Stimulated activated naive CD8-positive, alpha-beta T cell treated with anti-CD3 and anti-CD28 coated beads, Interleukin-15, Interleukin-2, amounts not matched to agents 100 ng/mL and 50 ng/mL, for 24 hours (primary cell): ENCODE data around the gene SEC61B.

ENCODE experiments used
- H3K27ac Mint-ChIP-seq: one replicate; pipeline ENCODE4 v1.8.0; 2021; ENCODE audit warnings: mild to moderate bottlenecking, mixed read lengths
- H3K27me3 Mint-ChIP-seq: one replicate; pipeline ENCODE4 v1.8.0; 2021; ENCODE audit warnings: mixed read lengths
- H3K36me3 Mint-ChIP-seq: one replicate; pipeline ENCODE4 v1.8.0; 2021; ENCODE audit warnings: low read depth, mixed read lengths
- H3K4me1 Mint-ChIP-seq: one replicate; pipeline ENCODE4 v1.8.0; 2021; ENCODE audit warnings: low read depth, mixed read lengths
- H3K4me3 Mint-ChIP-seq: one replicate; pipeline ENCODE4 v1.8.0; 2021; ENCODE audit warnings: mild to moderate bottlenecking, mixed read lengths
- H3K9me3 Mint-ChIP-seq: one replicate; pipeline ENCODE4 v1.8.0; 2021; ENCODE audit warnings: mixed read lengths

SEC61B gene

GRCh38 chr9:99265691-99266090 is 43.6 kb downstream of the SEC61B start:
- Mint-ChIP-seq H3K27ac (no peak overlapping the region), H3K4me3 (no peak overlapping the region), H3K36me3 (no peaks in the 10 kb centered on the region), H3K27me3 (peaks cover 3% of the 10 kb centered on the region), H3K4me1 (peaks cover 36% of the 10 kb centered on the region), H3K9me3 (no peaks in the 10 kb centered on the region)

DNA sequence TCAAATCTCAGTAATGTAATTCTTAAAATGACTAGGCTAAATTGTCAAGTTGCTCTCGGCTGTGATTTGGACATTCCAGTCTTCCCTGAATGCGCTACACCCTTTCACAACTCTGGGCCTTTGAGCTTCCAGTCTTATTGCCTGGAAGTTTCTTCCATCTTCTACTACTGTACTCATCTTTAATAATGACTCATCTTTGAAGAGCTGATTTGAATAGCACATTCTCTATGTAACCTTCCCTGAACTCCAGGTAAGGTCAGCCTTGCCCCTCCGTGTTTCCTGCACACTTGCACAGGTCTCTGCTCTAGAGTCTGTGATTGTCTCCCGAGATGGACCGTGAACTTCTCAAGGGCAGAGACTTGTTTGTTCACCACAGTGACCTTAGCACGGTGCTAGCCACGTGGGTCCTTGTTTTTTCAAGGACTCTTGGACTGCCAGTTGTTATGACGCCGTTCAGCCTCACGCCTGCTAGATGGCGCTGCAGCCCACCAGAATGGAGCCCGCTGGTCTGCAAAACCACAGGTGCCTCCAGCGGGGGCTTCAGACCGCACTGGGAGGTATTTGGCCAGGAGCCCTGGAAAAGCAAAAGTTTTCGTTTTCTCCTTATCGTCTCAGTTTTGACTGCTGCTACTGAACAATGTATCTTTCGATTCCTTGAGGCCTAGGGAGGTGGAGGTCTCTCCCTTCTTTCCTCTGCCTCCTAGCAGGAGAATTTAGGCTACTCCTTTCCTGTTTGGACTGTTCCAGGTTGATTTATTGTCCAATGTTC is 44.4 kb downstream of the SEC61B start:
- Mint-ChIP-seq H3K27me3 (peaks cover 7% of the 10 kb centered on the region), H3K4me1 (peaks cover 36% of the 10 kb centered on the region), H3K9me3 (no peaks in the 10 kb centered on the region), H3K36me3 (no peaks in the 10 kb centered on the region), H3K27ac (peak overlapping the region; percentile 89), H3K4me3 (peak overlapping the region; percentile 65)

DNA sequence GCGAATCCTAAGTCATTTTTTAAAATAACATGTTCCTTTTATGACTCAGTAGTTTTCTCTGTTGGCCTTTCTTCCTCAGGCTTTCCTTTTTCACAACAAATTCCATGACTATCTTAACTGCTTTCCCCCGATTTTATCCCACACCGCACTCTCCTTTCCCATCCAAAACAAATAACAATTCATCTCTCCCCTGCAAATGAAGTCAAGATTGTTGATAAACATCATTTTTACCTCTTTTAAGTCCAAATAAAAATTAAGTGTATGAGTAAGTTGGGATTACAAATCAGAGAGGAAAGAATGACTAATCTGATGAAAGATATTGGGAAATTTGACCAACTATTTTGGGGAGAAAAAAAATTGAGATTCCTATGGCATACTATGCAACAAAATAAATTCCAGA is 47.3 kb downstream of the SEC61B start:
- Mint-ChIP-seq H3K4me3 (no peak overlapping the region), H3K27ac (no peak overlapping the region), H3K4me1 (peaks cover 22% of the 10 kb centered on the region), H3K9me3 (no peaks in the 10 kb centered on the region), H3K36me3 (no peaks in the 10 kb centered on the region), H3K27me3 (peaks cover 7% of the 10 kb centered on the region)

DNA sequence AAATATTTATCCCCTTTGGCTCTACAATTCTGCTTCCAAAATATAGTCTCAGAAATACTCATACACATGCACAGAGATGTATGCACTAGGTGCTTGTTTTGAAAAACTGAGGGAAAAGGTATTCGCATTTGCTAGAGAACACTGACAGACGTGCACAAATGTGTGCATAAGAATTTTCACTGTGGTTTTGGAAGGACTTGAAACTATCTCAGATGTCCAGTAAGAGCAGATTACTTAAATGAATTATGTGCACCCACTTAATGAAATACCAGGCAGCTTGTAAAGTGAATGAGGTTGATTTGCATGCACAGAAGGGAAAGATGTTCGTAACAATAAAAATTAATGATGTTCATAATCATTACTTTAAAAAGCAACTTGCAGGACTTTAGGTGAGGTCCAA is 48.4 kb downstream of the SEC61B start:
- Mint-ChIP-seq H3K27ac (no peak overlapping the region), H3K4me1 (peaks cover 15% of the 10 kb centered on the region), H3K27me3 (peaks cover 7% of the 10 kb centered on the region), H3K4me3 (no peak overlapping the region), H3K36me3 (no peaks in the 10 kb centered on the region), H3K9me3 (no peaks in the 10 kb centered on the region)

DNA sequence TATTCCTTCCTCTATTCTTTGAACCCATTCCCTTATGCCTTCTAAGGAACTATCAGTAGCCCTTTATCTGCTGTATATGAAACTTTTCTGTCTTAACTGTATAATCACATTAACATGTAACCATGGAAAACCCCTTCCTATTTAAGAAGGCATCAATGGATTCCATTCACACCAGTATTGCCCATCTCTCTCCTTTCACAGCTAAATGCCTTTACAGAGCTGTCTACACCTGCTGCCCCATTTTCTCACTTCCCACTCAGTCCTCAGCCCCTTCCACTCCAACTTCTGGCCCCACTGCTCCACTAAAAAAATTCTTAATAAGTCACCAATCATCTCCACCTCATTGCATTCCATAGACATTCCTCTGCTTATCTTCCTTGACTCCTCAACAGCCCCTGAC is 50.8 kb downstream of the SEC61B start:
- no peak overlapping the region for H3K27ac Mint-ChIP-seq
- H3K36me3 Mint-ChIP-seq = no peaks in the 10 kb centered on the region

DNA sequence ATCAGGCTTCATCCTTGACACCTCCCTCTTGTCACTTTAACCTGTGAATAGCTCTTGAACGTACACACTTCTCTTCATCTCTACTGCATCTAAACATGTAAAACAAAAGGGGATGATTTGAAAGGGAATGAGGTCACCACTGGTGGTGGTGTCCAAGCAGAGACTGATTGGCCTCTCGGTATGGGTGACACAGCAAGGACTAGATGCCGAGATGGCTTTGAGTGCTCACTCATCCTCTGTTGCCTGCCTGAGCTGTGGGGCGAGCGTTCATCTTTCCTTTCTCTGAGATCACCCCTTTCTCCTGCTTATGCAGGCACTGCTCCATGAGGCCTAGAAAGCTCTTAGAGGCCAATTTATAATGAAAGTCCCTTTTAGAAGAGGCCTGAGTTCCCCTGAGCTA is 51.9 kb downstream of the SEC61B start:
- Mint-ChIP-seq H3K27ac (no peak overlapping the region), H3K27me3 (peaks cover 13% of the 10 kb centered on the region), H3K36me3 (no peaks in the 10 kb centered on the region), H3K9me3 (no peaks in the 10 kb centered on the region), H3K4me3 (no peak overlapping the region), H3K4me1 (no peaks in the 10 kb centered on the region)

More for the DNA sequence above, 50.8 kb downstream of the SEC61B start:
- Mint-ChIP-seq H3K9me3 (no peaks in the 10 kb centered on the region), H3K27me3 (peaks cover 13% of the 10 kb centered on the region), H3K4me3 (no peak overlapping the region), H3K4me1 (no peaks in the 10 kb centered on the region)

- peaks cover 13% of the 10 kb centered on the region for H3K27me3 Mint-ChIP-seq
- no peak overlapping the region for H3K4me3 Mint-ChIP-seq
- no peaks in the 10 kb centered on the region for H3K36me3 Mint-ChIP-seq
- H3K9me3 Mint-ChIP-seq = no peaks in the 10 kb centered on the region
- H3K27ac Mint-ChIP-seq = no peak overlapping the region
- no peaks in the 10 kb centered on the region for H3K4me1 Mint-ChIP-seq
These were observed 52.4 kb downstream of the SEC61B start for GRCh38 chr9:99274495-99274894.
